Uterus (tissue), 2 donors: ENCODE results near the gene FAM83F.
"Not testable (repeated sequence)": the region's sequence is repeated elsewhere in the genome, so short reads cannot be mapped to it uniquely, and the experiment has no call there.

Experiments
- POLR2A ChIP-seq, 2 donors: fragments of 450-650 bp; IDR thresholded peaks; one replicate each; pipeline ENCODE4 v1.6.1; 2016; ENCODE audit warnings: antibody characterized with exemption in 2 of 2, mild to moderate bottlenecking in 1 of 2, moderate library complexity in 1 of 2
- TF ChIP-seq, protein P1 (sequence below), 4 experiments: fragments of 200-600 bp in 2 of 4; fragments of 450-650 bp in 2 of 4; sonication (generic) in 2 of 4; IDR thresholded peaks; one replicate each; pipeline ENCODE4 v1.5.1; 2016 to 2019; ENCODE audit warnings: antibody characterized with exemption in 4 of 4, mild to moderate bottlenecking in 2 of 4, moderate library complexity in 1 of 4

- TF ChIP-seq, protein P1, sequence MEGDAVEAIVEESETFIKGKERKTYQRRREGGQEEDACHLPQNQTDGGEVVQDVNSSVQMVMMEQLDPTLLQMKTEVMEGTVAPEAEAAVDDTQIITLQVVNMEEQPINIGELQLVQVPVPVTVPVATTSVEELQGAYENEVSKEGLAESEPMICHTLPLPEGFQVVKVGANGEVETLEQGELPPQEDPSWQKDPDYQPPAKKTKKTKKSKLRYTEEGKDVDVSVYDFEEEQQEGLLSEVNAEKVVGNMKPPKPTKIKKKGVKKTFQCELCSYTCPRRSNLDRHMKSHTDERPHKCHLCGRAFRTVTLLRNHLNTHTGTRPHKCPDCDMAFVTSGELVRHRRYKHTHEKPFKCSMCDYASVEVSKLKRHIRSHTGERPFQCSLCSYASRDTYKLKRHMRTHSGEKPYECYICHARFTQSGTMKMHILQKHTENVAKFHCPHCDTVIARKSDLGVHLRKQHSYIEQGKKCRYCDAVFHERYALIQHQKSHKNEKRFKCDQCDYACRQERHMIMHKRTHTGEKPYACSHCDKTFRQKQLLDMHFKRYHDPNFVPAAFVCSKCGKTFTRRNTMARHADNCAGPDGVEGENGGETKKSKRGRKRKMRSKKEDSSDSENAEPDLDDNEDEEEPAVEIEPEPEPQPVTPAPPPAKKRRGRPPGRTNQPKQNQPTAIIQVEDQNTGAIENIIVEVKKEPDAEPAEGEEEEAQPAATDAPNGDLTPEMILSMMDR (IDR thresholded peaks at IDR 0.05): not testable (repeated sequence)
- TF ChIP-seq POLR2A (IDR thresholded peaks at IDR 0.05): not testable (repeated sequence)
Observed at GRCh38 chr22:39951603-39952293, 43.0 kb upstream of the FAM83F start.
